Stimulated activated CD8-positive, alpha-beta memory T cell treated with anti-CD3 and anti-CD28 coated beads, Interleukin-15, amount 100 ng/mL, for 1 hour (primary cell): ENCODE measurements around the gene SLC45A1.

Experiments
- DNase-seq: peaks from one replicate; pipeline ENCODE4 v3.0.0-alpha.2; 2020; ENCODE audit warnings: low read depth

The SLC45A1 gene

GRCh38 chr1:8384577-8384976 is 66.7 kb downstream of the SLC45A1 start:
- DNase-seq: no peak

GRCh38 chr1:8386247-8386646 is 68.3 kb downstream of the SLC45A1 start:
- DNase-seq: no peak

GRCh38 chr1:8388732-8389562 is 71.0 kb downstream of the SLC45A1 start:
- DNase-seq: no peak

- no peak for DNase-seq
Measured at GRCh38 chr1:8389958-8390535, 72.1 kb downstream of the SLC45A1 start.

DNA sequence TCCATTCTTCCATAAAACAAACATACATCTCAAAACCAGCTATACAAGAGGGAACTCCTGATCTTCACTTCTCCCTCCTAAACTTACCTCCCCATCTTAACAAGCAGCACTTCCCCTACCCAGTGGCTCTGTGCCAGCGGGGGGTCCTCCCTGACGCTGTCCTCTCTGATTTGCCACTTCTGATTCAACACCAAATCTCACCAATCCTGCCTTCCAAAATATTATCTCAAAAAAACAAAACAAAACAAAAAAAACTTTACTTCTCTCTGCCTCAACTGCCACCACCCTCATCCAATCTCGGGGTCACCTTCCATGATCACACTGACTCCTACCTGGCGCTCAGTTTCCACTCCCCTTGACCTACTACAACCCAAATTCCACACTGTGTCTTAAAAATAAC is 72.8 kb downstream of the SLC45A1 start:
- DNase-seq: no peak

GRCh38 chr1:8392522-8392921 is 74.6 kb downstream of the SLC45A1 start:
- DNase-seq: no peak
